Transverse colon (tissue), 4 donors: ENCODE measurements around the gene NUP214. TPM values are rescaled to one million over a fixed set of nuclear protein-coding genes. Genes with fewer than 3 reads are reported as not detected.
A peak's percentile ranks its signal among the peaks of the same experiment; 100 is the strongest.
"Not testable (repeated sequence)": the region's sequence is repeated elsewhere in the genome, so short reads cannot be mapped to it uniquely, and the experiment has no call there.

Experiments used
- DNase-seq: peaks from one replicate; pipeline ENCODE4 v3.0.0-alpha.2; 2019
- H3K27ac ChIP-seq, 4 donors: fragments of 200-600 bp; sonication (generic); 2 replicates each; pipeline ENCODE4 v1.5.1; 2016 to 2018; ENCODE audit warnings: inconsistent platforms in 4 of 4
- H3K27me3 ChIP-seq: fragments of 200-600 bp; sonication (generic); 2 replicates; pipeline ENCODE4 v1.5.1; 2017; ENCODE audit warnings: inconsistent platforms
- H3K36me3 ChIP-seq, 4 donors: fragments of 200-600 bp; sonication (generic); 2 replicates each; pipeline ENCODE4 v1.5.1; 2017 to 2019; ENCODE audit warnings: inconsistent platforms in 4 of 4
- H3K4me1 ChIP-seq, 4 donors: fragments of 200-600 bp; sonication (generic); 2 replicates each; pipeline ENCODE4 v1.5.1; 2017 to 2020; ENCODE audit warnings: inconsistent platforms in 4 of 4
- H3K4me3 ChIP-seq, 4 donors: fragments of 200-600 bp; sonication (generic); 1 replicate in 1 of 4; 2 replicates in 3 of 4; pipeline versions ENCODE4 v1.5.1 to v1.6.1; 2017 to 2019; ENCODE audit warnings: inconsistent platforms in 4 of 4
- H3K9me3 ChIP-seq, 2 donors: fragments of 200-600 bp; sonication (generic); 2 replicates each; pipeline ENCODE4 v1.5.1; 2017 to 2019; ENCODE audit warnings: inconsistent platforms in 2 of 2
- CTCF ChIP-seq, 5 experiments: fragments of 200-600 bp in 3 of 5; fragments of 450-650 bp in 2 of 5; sonication (generic) in 3 of 5; IDR thresholded peaks; 1 replicate in 2 of 5; 2 replicates in 3 of 5; pipeline ENCODE4 v1.5.1; 2016 to 2017; ENCODE audit warnings: antibody characterized with exemption in 5 of 5, inconsistent platforms in 3 of 5, mild to moderate bottlenecking in 2 of 5, moderate library complexity in 1 of 5
- EP300 ChIP-seq: sonication (generic); formaldehyde crosslinking; IDR thresholded peaks from one replicate; pipeline ENCODE4 v1.6.1; 2017; ENCODE audit warnings: antibody characterized with exemption, low read depth
- POLR2A ChIP-seq: fragments of 450-650 bp; IDR thresholded peaks from one replicate; pipeline ENCODE4 v1.6.1; 2016; ENCODE audit warnings: antibody characterized with exemption, mild to moderate bottlenecking, moderate library complexity
- POLR2AphosphoS5 ChIP-seq, 3 donors: sonication (generic); formaldehyde crosslinking; IDR thresholded peaks; one replicate each; pipeline ENCODE4 v1.6.1; 2016; ENCODE audit warnings: antibody characterized with exemption in 3 of 3
- WGBS, 2 donors: methylation state at CpG; one replicate each; pipeline ENCODE4 v1.1.5; 2018; ENCODE audit warnings: low coverage in 1 of 2; 5-methylcytosine and 5-hydroxymethylcytosine counted together
- in situ Hi-C, 4 donors: fragments of 200-750 bp; cut with MboI; loops; one replicate each; pipeline versions ENCODE4 v1.15.0 to v1.15.1; 2017; ENCODE audit warnings: low sequenced_read_pairs in 3 of 4, low pct_ligation_motif_present in 1 of 4, low pct_unique_long_range_greater_than_20kb in 1 of 4
- intact Hi-C: fragments of 100-400 bp; cut with DNase I; formaldehyde crosslinking; loops from one replicate; pipeline ENCODE4 v1.15.1; 2023; ENCODE audit warnings: low total_unique reads
- total RNA-seq, 4 donors: library from RNA; depleted of rRNA; stranded (reverse); fragments of >200 nt; gene quantifications; one replicate each; pipeline ENCODE4 v1.1.0, GENCODE V29; 2016

The NUP214 gene
- total RNA-seq, 4 donors from 2014 or later, result 48.3 to 152 (median 85.9) TPM

GRCh38 chr9:131259432-131259898 is 134.1 kb downstream of the NUP214 start:
- no peaks in the 10 kb centered on the region for H3K36me3 ChIP-seq
- no peak for DNase-seq
- no peaks in the 10 kb centered on the region for H3K9me3 ChIP-seq
- H3K4me1 ChIP-seq, result peaks cover 0 to 15% (median 1%) of the 10 kb centered on the region in 4 donors
- TF ChIP-seq POLR2A (no peak), CTCF (IDR thresholded peaks at IDR 0.05) (no peak), EP300 (no peak), POLR2AphosphoS5 (IDR thresholded peaks at IDR 0.05) (no peak)
- no peak overlapping the region for H3K4me3 ChIP-seq
- in situ Hi-C loops, result no loop called here
- 98% methylated on average over 10 of the region's 12 CpGs; no CpG with 5 or more reads in 1 of the 2 donors for WGBS, 2 donors
- intact Hi-C loops, result no loop called here
- H3K27ac ChIP-seq, result no peak overlapping the region
- H3K27me3 ChIP-seq, result no peaks in the 10 kb centered on the region

GRCh38 chr9:131259916-131260597 is 134.7 kb downstream of the NUP214 start:
- WGBS, 2 donors, result 84 to 86% methylated on average over 7 to 20 of the region's 20 CpGs
- intact Hi-C loops, result no loop called here
- in situ Hi-C loops, result no loop called here

GRCh38 chr9:131260751-131261452 is 135.5 kb downstream of the NUP214 start:
- TF ChIP-seq POLR2A, result no peak
- H3K4me1 ChIP-seq, result peaks cover 0 to 7% (median 0%) of the 10 kb centered on the region in 4 donors
- intact Hi-C loops, result no loop called here
- in situ Hi-C loops, result no loop called here
- no peak overlapping the region for H3K27ac ChIP-seq
- 96% methylated on average over 31 of the region's 33 CpGs; no CpG with 5 or more reads in 1 of the 2 donors for WGBS, 2 donors
- no peak overlapping the region for H3K4me3 ChIP-seq
- no peaks in the 10 kb centered on the region for H3K27me3 ChIP-seq
- no peak for DNase-seq
- H3K36me3 ChIP-seq, result no peaks in the 10 kb centered on the region
- H3K9me3 ChIP-seq, result no peaks in the 10 kb centered on the region

More at GRCh38 chr9:131259916-131260597, 134.7 kb downstream of the NUP214 start:
- no peak for DNase-seq
- Histone ChIP-seq H3K36me3 (no peaks in the 10 kb centered on the region), H3K4me1 (peaks cover 0 to 12% (median 0%) of the 10 kb centered on the region in 4 donors), H3K4me3 (no peak overlapping the region), H3K27ac (no peak overlapping the region), H3K27me3 (no peaks in the 10 kb centered on the region), H3K9me3 (no peaks in the 10 kb centered on the region)
- no peak for TF ChIP-seq EP300
- TF ChIP-seq POLR2AphosphoS5 (IDR thresholded peaks at IDR 0.05), result no peak

GRCh38 chr9:131262327-131263032 is 137.1 kb downstream of the NUP214 start:
- Histone ChIP-seq H3K36me3 (no peaks in the 10 kb centered on the region), H3K27ac (peak overlapping the region in 3 of 4 donors; percentile 13 to 30 (median 24)), H3K9me3 (no peaks in the 10 kb centered on the region), H3K4me3 (no peak overlapping the region), H3K4me1 (peaks cover 0 to 8% (median 0%) of the 10 kb centered on the region in 4 donors), H3K27me3 (no peaks in the 10 kb centered on the region)
- intact Hi-C loops, result no loop called here
- no peak for TF ChIP-seq POLR2A
- no peak for TF ChIP-seq EP300
- no peak for TF ChIP-seq POLR2AphosphoS5 (IDR thresholded peaks at IDR 0.05)
- no peak for TF ChIP-seq CTCF (IDR thresholded peaks at IDR 0.05)
- DNase-seq, result peak; percentile 41
- in situ Hi-C loops, result no loop called here
- 65 to 73% methylated on average over 12 to 13 of the region's 13 CpGs for whole genome bisulfite sequencing, 2 donors

- 88% methylated on average over 5 of the region's 5 CpGs; no CpG with 5 or more reads in 1 of the 2 donors for WGBS, 2 donors
- H3K36me3 ChIP-seq, intact Hi-C loops, H3K4me3 ChIP-seq, H3K4me1 ChIP-seq, in situ Hi-C loops, DNase-seq, H3K9me3 ChIP-seq, H3K27me3 ChIP-seq: not testable (repeated sequence)
- H3K27ac ChIP-seq, result peak overlapping the region in 1 of 4 donors; percentile 30
Observed at GRCh38 chr9:131263033-131263343, 137.6 kb downstream of the NUP214 start.
